NOMO-1 treated with dmso at 0.1 percent for 144 hours (cell line): ENCODE data around the gene XAF1.
"Not testable (repeated sequence)": the region's sequence is repeated elsewhere in the genome, so short reads cannot be mapped to it uniquely, and the experiment has no call there.

Source experiments
- DNase-seq: peaks from one replicate; lab custom pipeline; 2025; ENCODE audit not compliant: unreplicated experiment; lab: John Stamatoyannopoulos, UW

The XAF1 gene

GRCh38 chr17:6753006-6753445 is 2.8 kb upstream of the XAF1 start:
- peak; percentile 21 for DNase-seq

- DNase-seq, result no peak
Observed at GRCh38 chr17:6753546-6753945, 2.3 kb upstream of the XAF1 start.

GRCh38 chr17:6755281-6755680 is 565 bp upstream of the XAF1 start:
- no peak for DNase-seq

GRCh38 chr17:6756425-6757031 is 682 bp downstream of the XAF1 start:
- no peak for DNase-seq

- no peak for DNase-seq
Observed at GRCh38 chr17:6757747-6758146, 1.9 kb downstream of the XAF1 start.

GRCh38 chr17:6761779-6762178 is 5.9 kb downstream of the XAF1 start:
- DNase-seq, result no peak

- no peak for DNase-seq
Observed at GRCh38 chr17:6768447-6768846, 12.6 kb downstream of the XAF1 start.

- no peak for DNase-seq
Observed at GRCh38 chr17:6772016-6772415, 16.2 kb downstream of the XAF1 start.

GRCh38 chr17:6774906-6775305 is 19.1 kb downstream of the XAF1 start:
- DNase-seq, result not testable (repeated sequence)

GRCh38 chr17:6775871-6776405 is 20.1 kb downstream of the XAF1 start, which contains the start of gene FBXO39:
Gene FBXO39, plus strand, starts transcription at chr17:6776215. Its CDS starts 3,654 bp downstream, at chr17:6779869.
- DNase-seq, result no peak

GRCh38 chr17:6779411-6779810 is 23.6 kb downstream of the XAF1 start:
- no peak for DNase-seq

- DNase-seq, result no peak
Observed at GRCh38 chr17:6780001-6780400, 24.2 kb downstream of the XAF1 start.

- DNase-seq, result no peak
Observed at GRCh38 chr17:6780886-6781285, 25.0 kb downstream of the XAF1 start.

GRCh38 chr17:6782244-6782643 is 26.4 kb downstream of the XAF1 start:
- DNase-seq, result no peak

- DNase-seq, result no peak
Observed at GRCh38 chr17:6786618-6787017, 30.8 kb downstream of the XAF1 start.

GRCh38 chr17:6787081-6787693 is 31.3 kb downstream of the XAF1 start:
- DNase-seq, result no peak

GRCh38 chr17:6789146-6789545 is 33.3 kb downstream of the XAF1 start:
- DNase-seq, result no peak

GRCh38 chr17:6793748-6794493 is 38.1 kb downstream of the XAF1 start:
- no peak for DNase-seq

- no peak for DNase-seq
Observed at GRCh38 chr17:6796017-6796886, 40.4 kb downstream of the XAF1 start.

- no peak for DNase-seq
Observed at GRCh38 chr17:6796887-6797490, 41.1 kb downstream of the XAF1 start.
